OCI-LY1 (cell line): ENCODE data around the gene TDRKH.
"Not testable (repeated sequence)": the region's sequence is repeated elsewhere in the genome, so short reads cannot be mapped to it uniquely, and the experiment has no call there.

Experiments
- H2AFZ ChIP-seq: fragments of 200-600 bp; sonication (generic), shearing (Covaris generic); 2 replicates; pipeline ENCODE4 v1.6.0; 2014; ENCODE audit warnings: antibody characterized with exemption, mild to moderate bottlenecking, low read length
- H3F3A ChIP-seq: fragments of 200-600 bp; sonication (generic), shearing (Covaris generic); 2 replicates; pipeline ENCODE4 v1.6.0; 2014; ENCODE audit warnings: mild to moderate bottlenecking, antibody characterized with exemption, low read length, moderate library complexity; ENCODE audit not compliant: insufficient read depth
- H3K27ac ChIP-seq: fragments of 200-600 bp; sonication (generic); 2 replicates; pipeline ENCODE4 v1.5.1; 2014; ENCODE audit warnings: low read length, mixed run types, mild to moderate bottlenecking, low read depth; ENCODE audit not compliant: poor library complexity, severe bottlenecking
- H3K27me3 ChIP-seq: fragments of 200-600 bp; sonication (generic); 2 replicates; pipeline ENCODE4 v1.6.0; 2014; ENCODE audit warnings: antibody characterized with exemption, mild to moderate bottlenecking, low read length, moderate library complexity; ENCODE audit not compliant: insufficient read depth
- H3K36me3 ChIP-seq: fragments of 200-600 bp; sonication (generic); 2 replicates; pipeline ENCODE4 v1.6.1; 2014; ENCODE audit warnings: mild to moderate bottlenecking, antibody characterized with exemption, low read length, moderate library complexity, mixed read lengths; ENCODE audit not compliant: insufficient read depth
- H3K4me1 ChIP-seq: fragments of 200-600 bp; sonication (generic); 2 replicates; pipeline ENCODE4 v1.5.1; 2014; ENCODE audit warnings: mild to moderate bottlenecking, low read length, moderate library complexity; ENCODE audit not compliant: insufficient read depth, severe bottlenecking
- H3K4me2 ChIP-seq: fragments of 200-600 bp; sonication (generic), shearing (Covaris generic); 2 replicates; pipeline ENCODE4 v1.6.1; 2014; ENCODE audit warnings: low read length
- H3K4me3 ChIP-seq: fragments of 200-600 bp; sonication (generic); 2 replicates; pipeline ENCODE4 v1.5.1; 2014; ENCODE audit warnings: low read length, low read depth, mild to moderate bottlenecking, mixed read lengths; ENCODE audit not compliant: poor library complexity, severe bottlenecking
- H3K79me2 ChIP-seq: fragments of 200-600 bp; shearing (Covaris generic); 2 replicates; pipeline ENCODE4 v1.6.1; 2016; ENCODE audit warnings: mixed run types, low read length, mixed read lengths; ENCODE audit not compliant: insufficient read depth
- H3K9ac ChIP-seq: fragments of 200-600 bp; sonication (generic), shearing (Covaris generic); 2 replicates; pipeline ENCODE4 v1.6.1; 2014; ENCODE audit warnings: mild to moderate bottlenecking, low read length, mixed read lengths
- H3K9me2 ChIP-seq: fragments of 200-600 bp; sonication (generic), shearing (Covaris generic); 2 replicates; pipeline ENCODE4 v1.6.1; 2014; ENCODE audit warnings: low read depth, mild to moderate bottlenecking, low read length, mixed read lengths
- H3K9me3 ChIP-seq: fragments of 200-600 bp; shearing (Covaris generic); 2 replicates; pipeline ENCODE4 v1.6.1; 2014; ENCODE audit warnings: low read length, mixed read lengths
- H4K20me1 ChIP-seq: fragments of 200-600 bp; sonication (generic), shearing (Covaris generic); 2 replicates; pipeline ENCODE4 v1.6.0; 2016; ENCODE audit warnings: mild to moderate bottlenecking, low read length; ENCODE audit not compliant: insufficient read depth
- CTCF ChIP-seq: fragments of 200-600 bp; sonication (generic), shearing (Covaris generic); IDR thresholded peaks from 2 replicates; pipeline ENCODE4 v1.5.1; 2017; ENCODE audit warnings: mild to moderate bottlenecking, antibody characterized with exemption, low read length, moderate library complexity, mixed read lengths
- EZH2 ChIP-seq: fragments of 200-600 bp; sonication (generic), shearing (Covaris generic); IDR thresholded peaks from 2 replicates; pipeline ENCODE4 v1.8.0; 2017; ENCODE audit warnings: borderline replicate concordance, mixed run types, mild to moderate bottlenecking, antibody characterized with exemption, low read length, moderate library complexity, mixed read lengths

TDRKH gene

GRCh38 chr1:151775894-151776664 is 14.2 kb downstream of the TDRKH start:
- Histone ChIP-seq H3K9ac (no peak overlapping the region), H2AFZ (no peak overlapping the region), H4K20me1 (no peaks in the 10 kb centered on the region), H3K27me3 (no peaks in the 10 kb centered on the region), H3K4me3 (no peak overlapping the region), H3K79me2 (no peaks in the 10 kb centered on the region), H3K4me1 (no peaks in the 10 kb centered on the region), H3K27ac (no peak overlapping the region), H3K36me3 (no peaks in the 10 kb centered on the region; the same call in 1 of the 2 replicates), H3K9me2 (no peaks in the 10 kb centered on the region), H3K9me3 (no peaks in the 10 kb centered on the region), H3F3A (no peaks in the 10 kb centered on the region), H3K4me2 (no peak overlapping the region)
- TF ChIP-seq CTCF (no peak), EZH2 (no peak)

- H2AFZ ChIP-seq = no peak overlapping the region
- H3K27me3 ChIP-seq = no peaks in the 10 kb centered on the region
- H3K9ac ChIP-seq = no peak overlapping the region
- no peaks in the 10 kb centered on the region for H4K20me1 ChIP-seq
- no peak overlapping the region for H3K4me2 ChIP-seq
- TF ChIP-seq CTCF = no peak
- no peak for TF ChIP-seq EZH2
- no peaks in the 10 kb centered on the region for H3K79me2 ChIP-seq
- H3K9me2 ChIP-seq = no peaks in the 10 kb centered on the region
- H3K9me3 ChIP-seq = no peaks in the 10 kb centered on the region
- H3K36me3 ChIP-seq = no peaks in the 10 kb centered on the region; the same call in 1 of the 2 replicates
- no peaks in the 10 kb centered on the region for H3K4me1 ChIP-seq
- no peaks in the 10 kb centered on the region for H3F3A ChIP-seq
- no peak overlapping the region for H3K27ac ChIP-seq
- no peak overlapping the region for H3K4me3 ChIP-seq
These were observed 15.9 kb downstream of the TDRKH start for GRCh38 chr1:151774256-151774922.

GRCh38 chr1:151773702-151774101 is 16.6 kb downstream of the TDRKH start:
- Histone ChIP-seq H3K4me1 (no peaks in the 10 kb centered on the region), H3K9ac (no peak overlapping the region), H3K9me3 (no peaks in the 10 kb centered on the region), H3K36me3 (no peaks in the 10 kb centered on the region; the same call in 1 of the 2 replicates), H4K20me1 (no peaks in the 10 kb centered on the region), H3K79me2 (no peaks in the 10 kb centered on the region), H3F3A (no peaks in the 10 kb centered on the region), H3K27ac (no peak overlapping the region), H3K27me3 (no peaks in the 10 kb centered on the region), H3K9me2 (no peaks in the 10 kb centered on the region), H2AFZ (no peak overlapping the region), H3K4me3 (no peak overlapping the region), H3K4me2 (no peak overlapping the region)
- no peak for TF ChIP-seq CTCF
- TF ChIP-seq EZH2 = no peak

GRCh38 chr1:151769270-151769669 is 21.0 kb downstream of the TDRKH start:
- not testable (repeated sequence) for H4K20me1 ChIP-seq, H3K9ac ChIP-seq, H3K27ac ChIP-seq, H3K4me2 ChIP-seq, H2AFZ ChIP-seq, H3K4me1 ChIP-seq, H3K27me3 ChIP-seq, H3K9me2 ChIP-seq, H3F3A ChIP-seq, H3K36me3 ChIP-seq, H3K4me3 ChIP-seq, H3K79me2 ChIP-seq, H3K9me3 ChIP-seq

- H3F3A ChIP-seq, H3K27me3 ChIP-seq, H3K79me2 ChIP-seq, H3K9ac ChIP-seq, H3K4me3 ChIP-seq, H3K4me2 ChIP-seq, H3K27ac ChIP-seq, H4K20me1 ChIP-seq, H3K36me3 ChIP-seq, H2AFZ ChIP-seq, H3K9me2 ChIP-seq, H3K9me3 ChIP-seq, H3K4me1 ChIP-seq: not testable (repeated sequence)
These were observed 21.8 kb downstream of the TDRKH start for GRCh38 chr1:151768351-151769066.
